DMS53 treated with DMSO at 0.1 percent for 48 hours (cell line): ENCODE results near the gene THAP8.
"Not testable (repeated sequence)": the region's sequence is repeated elsewhere in the genome, so short reads cannot be mapped to it uniquely, and the experiment has no call there.

Source experiments
- DNase-seq: peaks from one replicate; lab custom pipeline; 2025; ENCODE audit not compliant: unreplicated experiment; lab: John Stamatoyannopoulos, UW

The THAP8 gene

GRCh38 chr19:36068810-36069499 is 14.9 kb upstream of the THAP8 start:
- DNase-seq = not testable (repeated sequence)

- DNase-seq = no peak
Measured at GRCh38 chr19:36067681-36068080, 13.6 kb upstream of the THAP8 start.

GRCh38 chr19:36064826-36065225 is 10.7 kb upstream of the THAP8 start:
- DNase-seq = no peak

- DNase-seq = no peak
Measured at GRCh38 chr19:36061367-36061766, 7.3 kb upstream of the THAP8 start.

- no peak for DNase-seq
Measured at GRCh38 chr19:36060430-36060829, 6.3 kb upstream of the THAP8 start.

- no peak for DNase-seq
Measured at GRCh38 chr19:36059180-36059910, 5.3 kb upstream of the THAP8 start.

- no peak for DNase-seq
Measured at GRCh38 chr19:36058481-36059179, 4.5 kb upstream of the THAP8 start.

- DNase-seq = peak; percentile 97
Measured at GRCh38 chr19:36054733-36055686, 925 bp upstream of the THAP8 start, which contains the start of gene WDR62. WDR62 (plus strand) TSS chr19:36054897; CDS start chr19:36054972, 75 bp downstream.

GRCh38 chr19:36051637-36052036 is 2.4 kb downstream of the THAP8 start:
- DNase-seq = no peak

GRCh38 chr19:36051236-36051635 is 2.8 kb downstream of the THAP8 start:
- no peak for DNase-seq

- DNase-seq = peak; percentile 22
Measured at GRCh38 chr19:36049080-36049698, 4.9 kb downstream of the THAP8 start.

GRCh38 chr19:36047835-36048234 is 6.2 kb downstream of the THAP8 start:
- DNase-seq = no peak

- no peak for DNase-seq
Measured at GRCh38 chr19:36046443-36047050, 7.5 kb downstream of the THAP8 start.

GRCh38 chr19:36043952-36044351 is 10.1 kb downstream of the THAP8 start:
- DNase-seq = no peak

- DNase-seq = no peak
Measured at GRCh38 chr19:36041831-36042230, 12.3 kb downstream of the THAP8 start.

GRCh38 chr19:36041092-36041491 is 13.0 kb downstream of the THAP8 start:
- not testable (repeated sequence) for DNase-seq

GRCh38 chr19:36040495-36040894 is 13.6 kb downstream of the THAP8 start:
- DNase-seq = no peak

GRCh38 chr19:36032251-36033104 is 21.6 kb downstream of the THAP8 start, which contains the start of gene CLIP3:
CLIP3 (minus strand) TSS chr19:36032873; CDS start chr19:36032357, 516 bp downstream.
- DNase-seq = peak; percentile 17

GRCh38 chr19:36031308-36031707 is 22.8 kb downstream of the THAP8 start:
- DNase-seq = no peak
